ENCODE measurements around the gene SLC16A1. TPM values are rescaled to one million over a fixed set of nuclear protein-coding genes. Genes with fewer than 3 reads are reported as not detected.

The SLC16A1 gene
- total RNA-seq, 2 experiments from 2014 or later: 74.3 to 81.3 TPM

DNA sequence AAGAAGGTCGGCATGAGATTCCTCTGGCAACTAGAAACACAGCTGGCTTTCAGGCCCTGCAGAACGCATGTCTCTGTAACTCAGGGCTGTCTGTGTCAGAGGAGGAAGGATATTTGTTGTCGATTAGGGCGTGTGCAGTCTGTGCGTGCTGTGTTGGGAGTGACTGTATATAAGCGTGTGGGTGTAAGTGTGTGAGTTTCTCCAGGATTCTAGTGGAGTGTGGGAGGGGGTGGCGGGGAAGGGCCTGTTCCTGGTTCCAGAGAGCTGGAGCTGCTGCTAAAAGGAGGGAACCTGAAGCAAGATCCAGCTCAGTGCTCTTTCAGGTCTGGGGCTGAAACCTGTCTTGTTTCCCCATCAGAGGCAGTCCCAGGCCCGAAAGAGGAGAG, 74.3 kb downstream of the SLC16A1 start:
- ChIA-PET POLR2A (no interaction called here), CTCF (interaction anchor here (0.9 to 2.8 kb wide), 9 partner anchors 9 to 191 kb away, joined by 3 to 29 read pairs (median 6); partner anchors contain the start of gene LRIG2)
- Mint-ChIP-seq H3K4me1 (ENCODE audit: low read depth) (no peaks in the 10 kb centered on the region), H3K9me3 (no peaks in the 10 kb centered on the region), H3K4me3 (no peak overlapping the region), H3K27me3 (no peaks in the 10 kb centered on the region), H3K27ac (no peak overlapping the region), H3K36me3 (ENCODE audit: low read depth) (no peaks in the 10 kb centered on the region)
- intact Hi-C loops (cut with micrococcal nuclease): no loop called here
- TF ChIP-seq, protein P1, sequence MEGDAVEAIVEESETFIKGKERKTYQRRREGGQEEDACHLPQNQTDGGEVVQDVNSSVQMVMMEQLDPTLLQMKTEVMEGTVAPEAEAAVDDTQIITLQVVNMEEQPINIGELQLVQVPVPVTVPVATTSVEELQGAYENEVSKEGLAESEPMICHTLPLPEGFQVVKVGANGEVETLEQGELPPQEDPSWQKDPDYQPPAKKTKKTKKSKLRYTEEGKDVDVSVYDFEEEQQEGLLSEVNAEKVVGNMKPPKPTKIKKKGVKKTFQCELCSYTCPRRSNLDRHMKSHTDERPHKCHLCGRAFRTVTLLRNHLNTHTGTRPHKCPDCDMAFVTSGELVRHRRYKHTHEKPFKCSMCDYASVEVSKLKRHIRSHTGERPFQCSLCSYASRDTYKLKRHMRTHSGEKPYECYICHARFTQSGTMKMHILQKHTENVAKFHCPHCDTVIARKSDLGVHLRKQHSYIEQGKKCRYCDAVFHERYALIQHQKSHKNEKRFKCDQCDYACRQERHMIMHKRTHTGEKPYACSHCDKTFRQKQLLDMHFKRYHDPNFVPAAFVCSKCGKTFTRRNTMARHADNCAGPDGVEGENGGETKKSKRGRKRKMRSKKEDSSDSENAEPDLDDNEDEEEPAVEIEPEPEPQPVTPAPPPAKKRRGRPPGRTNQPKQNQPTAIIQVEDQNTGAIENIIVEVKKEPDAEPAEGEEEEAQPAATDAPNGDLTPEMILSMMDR (IDR thresholded peaks at IDR 0.05): no peak
- DNase-seq (no peak), ATAC-seq (no peak)

DNA sequence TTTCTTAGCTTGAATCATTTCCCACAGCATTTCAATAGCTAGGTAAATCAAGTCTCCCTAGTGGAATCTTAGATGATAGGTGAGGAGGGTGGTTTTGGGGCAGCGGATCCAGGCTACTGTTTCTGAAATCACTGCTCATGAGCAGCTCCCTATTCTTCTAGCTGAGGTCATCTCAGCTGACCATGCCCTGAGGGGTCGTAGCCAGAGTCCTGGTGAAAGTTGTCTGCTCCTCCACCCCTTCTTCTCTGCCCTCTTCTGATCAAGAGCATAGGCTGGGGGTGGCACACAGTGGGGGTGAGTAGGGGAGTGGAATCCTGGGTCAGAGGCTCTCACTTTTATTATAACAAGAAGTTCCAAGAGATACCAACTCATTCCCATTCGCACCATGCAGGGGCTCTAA, 76.2 kb downstream of the SLC16A1 start:
- ATAC-seq: no peak
- CTCF ChIA-PET: interaction anchor here (0.7 to 2.8 kb wide), 18 partner anchors 9 to 252 kb away, joined by 3 to 29 read pairs (median 5); partner anchors contain the start of gene LRIG2

DNA sequence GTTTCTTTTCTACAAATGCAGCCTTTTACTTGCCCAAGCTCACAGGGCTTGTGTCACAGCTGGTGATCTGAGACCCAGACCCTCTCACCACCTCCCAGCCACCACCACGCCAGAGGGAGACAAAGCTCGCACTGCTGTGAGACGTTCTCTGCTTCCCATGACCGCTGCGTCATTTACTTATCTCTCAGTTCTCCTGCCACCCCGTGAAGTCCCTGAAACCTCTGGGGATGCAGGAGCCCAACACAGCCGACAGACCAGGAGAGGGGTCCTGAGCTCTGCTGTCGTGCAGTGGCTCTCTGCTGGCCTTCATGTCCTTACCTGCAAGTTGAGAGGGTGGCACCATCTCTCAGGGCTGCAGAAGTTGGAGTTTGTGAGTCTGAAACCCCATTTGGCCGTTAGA, 77.7 kb downstream of the SLC16A1 start:
- Mint-ChIP-seq H3K4me1 (ENCODE audit: low read depth) (no peaks in the 10 kb centered on the region), H3K4me3 (no peak overlapping the region), H3K36me3 (ENCODE audit: low read depth) (no peaks in the 10 kb centered on the region), H3K27me3 (peaks cover 5% of the 10 kb centered on the region), H3K9me3 (no peaks in the 10 kb centered on the region), H3K27ac (no peak overlapping the region)
- TF ChIP-seq, protein P1 (IDR thresholded peaks at IDR 0.05): no peak
- POLR2A ChIA-PET: interaction anchor here (1.7 kb wide), 1 partner anchor 12 kb away, joined by 4 read pairs; no protein-coding TSS in a partner anchor
- intact Hi-C loops (cut with micrococcal nuclease): no loop called here
- DNase-seq (no peak), ATAC-seq (no peak)
- CTCF ChIA-PET: interaction anchor here (1.9 kb wide), 1 partner anchor 195 kb away, joined by 11 read pairs; the partner anchor contains the start of gene LRIG2

More for the DNA sequence above, 76.2 kb downstream of the SLC16A1 start:
- POLR2A ChIA-PET: no interaction called here
- no peak for DNase-seq
- Mint-ChIP-seq H3K4me3 (no peak overlapping the region), H3K4me1 (ENCODE audit: low read depth) (no peaks in the 10 kb centered on the region), H3K27me3 (peaks cover 2% of the 10 kb centered on the region), H3K27ac (no peak overlapping the region), H3K36me3 (ENCODE audit: low read depth) (no peaks in the 10 kb centered on the region), H3K9me3 (no peaks in the 10 kb centered on the region)
- intact Hi-C loops (cut with micrococcal nuclease): no loop called here
- TF ChIP-seq, protein P1 (IDR thresholded peaks at IDR 0.05): no peak

DNA sequence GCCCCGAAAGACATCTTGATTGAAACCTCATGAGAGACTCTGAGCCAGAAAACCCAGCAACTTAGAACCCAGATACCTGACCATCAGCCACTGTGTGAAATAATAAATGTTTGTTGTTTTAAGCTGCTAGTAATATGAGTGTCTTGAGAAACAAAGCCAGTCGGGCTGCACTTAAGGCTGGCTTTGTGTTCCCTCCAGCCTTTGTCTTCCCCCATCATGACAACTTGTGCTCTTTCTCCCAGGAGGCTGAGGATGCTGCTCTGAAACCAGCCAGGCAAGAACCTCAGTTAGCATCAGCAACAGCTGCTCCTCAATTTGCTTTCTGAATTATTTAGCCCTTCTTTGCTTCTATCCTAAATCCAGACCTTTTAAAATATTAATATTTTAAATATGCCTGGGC, 78.2 kb downstream of the SLC16A1 start:
- Mint-ChIP-seq H3K27ac (no peak overlapping the region), H3K4me3 (no peak overlapping the region), H3K27me3 (peaks cover 5% of the 10 kb centered on the region), H3K9me3 (no peaks in the 10 kb centered on the region), H3K36me3 (ENCODE audit: low read depth) (no peaks in the 10 kb centered on the region), H3K4me1 (ENCODE audit: low read depth) (no peaks in the 10 kb centered on the region)
- TF ChIP-seq, protein P1 (IDR thresholded peaks at IDR 0.05): no peak
- ChIA-PET CTCF (interaction anchor here (1.9 kb wide), 1 partner anchor 195 kb away, joined by 11 read pairs; the partner anchor contains the start of gene LRIG2), POLR2A (interaction anchor here (1.7 kb wide), 1 partner anchor 12 kb away, joined by 4 read pairs; no protein-coding TSS in a partner anchor)
- ATAC-seq (no peak), DNase-seq (no peak)
- intact Hi-C loops (cut with micrococcal nuclease): no loop called here

DNA sequence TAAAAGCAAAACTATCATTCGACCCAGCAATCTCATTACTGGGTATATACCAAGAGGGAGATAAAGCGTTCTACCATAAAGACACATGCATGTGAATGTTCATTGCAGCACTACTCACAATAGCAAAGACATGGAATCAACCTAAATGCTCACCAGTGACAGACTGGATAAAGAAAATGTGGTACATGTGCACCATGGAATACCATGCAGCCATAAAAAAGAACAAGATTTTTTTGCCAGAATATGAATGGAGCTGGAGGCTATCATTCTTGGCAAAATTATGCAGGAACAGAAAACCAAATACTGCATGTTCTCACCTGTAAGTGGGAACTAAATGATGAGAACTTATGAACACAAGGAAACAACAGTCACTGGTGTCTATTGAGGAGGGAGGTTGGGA, 79.7 kb downstream of the SLC16A1 start:
- H3K9me3 Mint-ChIP-seq: no peaks in the 10 kb centered on the region
- ChIA-PET CTCF (interaction anchor here (1.5 kb wide), 1 partner anchor 196 kb away, joined by 5 read pairs; the partner anchor contains the start of gene LRIG2), POLR2A (no interaction called here)
- TF ChIP-seq, protein P1 (IDR thresholded peaks at IDR 0.05): no peak
- H3K27me3 Mint-ChIP-seq: peaks cover 5% of the 10 kb centered on the region
- ATAC-seq (no peak), DNase-seq (no peak)
- no peaks in the 10 kb centered on the region for H3K36me3 Mint-ChIP-seq (ENCODE audit: low read depth)
- H3K27ac Mint-ChIP-seq: no peak overlapping the region
- no peak overlapping the region for H3K4me3 Mint-ChIP-seq
- no peaks in the 10 kb centered on the region for H3K4me1 Mint-ChIP-seq (ENCODE audit: low read depth)
- intact Hi-C loops (cut with micrococcal nuclease): no loop called here

Data from activated CD8-positive, alpha-beta T cell treated with anti-CD3 and anti-CD28 coated beads for 36 hours (primary cell).